ENCODE data around the gene KAT6B. TPM values are rescaled to one million over a fixed set of nuclear protein-coding genes. Genes with fewer than 3 reads are reported as not detected.
"Not testable (repeated sequence)": the region's sequence is repeated elsewhere in the genome, so short reads cannot be mapped to it uniquely, and the experiment has no call there.

Gene KAT6B
- total RNA-seq, 1 donor from 2014 or later = 24.6 TPM

DNA sequence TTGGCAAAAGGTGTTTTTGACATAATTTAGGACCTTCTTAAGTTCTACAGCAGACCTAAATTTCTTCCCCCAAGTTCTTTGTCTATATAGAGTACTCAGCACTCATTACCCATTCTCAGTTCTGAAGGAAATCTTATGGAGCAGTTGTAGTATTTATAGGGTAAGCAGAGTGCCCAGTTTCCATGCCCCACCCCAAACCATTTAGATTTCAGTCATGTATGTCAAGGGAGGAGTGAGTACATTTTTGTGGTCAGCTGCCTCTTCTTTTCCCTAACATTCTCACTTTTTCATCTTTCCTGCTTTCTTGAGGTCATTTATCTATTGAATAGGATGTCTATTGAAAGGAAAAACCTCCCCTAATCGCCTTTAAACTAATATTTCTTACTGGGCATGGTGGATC lies 83.3 kb downstream of the KAT6B start:
- Mint-ChIP-seq H3K9me3 (no peaks in the 10 kb centered on the region), H3K27me3 (ENCODE audit: insufficient read depth) (no peaks in the 10 kb centered on the region), H3K27ac (no peak overlapping the region), H3K4me1 (ENCODE audit: low read depth) (peaks cover 16% of the 10 kb centered on the region), H3K36me3 (ENCODE audit: low read depth) (peaks cover 2% of the 10 kb centered on the region), H3K4me3 (no peak overlapping the region)
- intact Hi-C loops (cut with micrococcal nuclease) = no loop called here
- no peak for DNase-seq (ENCODE audit: low spot score)

DNA sequence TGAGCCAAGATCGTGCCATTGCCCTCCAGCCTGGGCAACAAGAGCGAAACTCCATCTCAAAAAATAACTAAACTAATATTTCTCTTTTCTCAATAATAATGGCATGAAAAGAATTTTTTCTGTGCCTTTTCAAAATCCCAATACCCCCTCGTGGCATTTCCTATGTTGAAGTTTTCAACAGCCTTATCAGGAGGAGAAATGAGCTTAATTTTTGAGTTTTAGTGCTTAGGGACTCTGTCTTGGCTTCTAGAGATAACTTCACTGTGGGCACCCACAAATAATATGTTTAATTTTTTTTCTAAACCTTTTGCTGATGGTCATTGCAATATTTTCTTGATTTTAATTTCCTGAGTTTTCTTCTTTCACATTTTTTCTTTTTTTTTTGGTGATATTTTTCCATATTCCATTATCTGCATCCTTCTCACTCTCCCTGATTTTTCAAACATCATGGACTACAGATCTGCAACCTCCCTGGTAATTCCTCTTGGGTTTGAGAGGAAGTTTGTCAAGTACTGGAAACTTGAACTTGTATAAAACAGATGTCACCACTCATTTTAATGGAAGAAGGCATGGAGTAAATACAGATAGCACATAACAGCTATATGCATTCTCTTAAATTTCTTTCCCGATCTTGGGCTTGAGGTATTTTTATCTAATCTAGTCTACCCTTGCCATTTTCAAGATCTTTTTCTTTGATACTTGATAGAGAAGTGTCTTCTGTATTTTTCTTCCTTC lies 84.0 kb downstream of the KAT6B start:
- Mint-ChIP-seq H3K27ac (no peak overlapping the region), H3K36me3 (ENCODE audit: low read depth) (peaks cover 2% of the 10 kb centered on the region), H3K4me1 (ENCODE audit: low read depth) (peaks cover 20% of the 10 kb centered on the region), H3K9me3 (no peaks in the 10 kb centered on the region), H3K27me3 (ENCODE audit: insufficient read depth) (no peaks in the 10 kb centered on the region), H3K4me3 (no peak overlapping the region)
- intact Hi-C loops (cut with micrococcal nuclease) = no loop called here
- no peak for DNase-seq (ENCODE audit: low spot score)

DNA sequence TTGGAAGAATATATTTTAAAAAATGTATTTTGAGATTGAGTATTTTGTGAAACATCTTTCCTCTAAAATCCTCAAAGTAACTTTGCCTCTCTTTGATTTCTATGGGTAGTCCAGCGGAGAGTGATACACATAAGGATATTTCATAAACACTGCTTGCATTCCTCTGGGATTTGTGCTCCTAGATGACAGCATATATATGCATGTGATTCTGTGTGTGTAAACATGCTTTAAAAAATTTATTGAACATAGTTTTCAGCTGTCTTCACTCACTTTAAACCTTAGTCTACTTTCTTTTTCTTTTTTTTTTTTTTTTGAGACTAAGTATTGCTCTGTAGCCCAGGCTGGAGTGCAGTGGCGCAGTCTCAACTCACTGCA lies 84.6 kb downstream of the KAT6B start:
- Mint-ChIP-seq H3K27me3 (ENCODE audit: insufficient read depth) (no peaks in the 10 kb centered on the region), H3K4me3 (no peak overlapping the region), H3K27ac (no peak overlapping the region), H3K4me1 (ENCODE audit: low read depth) (peaks cover 22% of the 10 kb centered on the region), H3K9me3 (no peaks in the 10 kb centered on the region), H3K36me3 (ENCODE audit: low read depth) (peaks cover 2% of the 10 kb centered on the region)
- DNase-seq (ENCODE audit: low spot score) = no peak
- intact Hi-C loops (cut with micrococcal nuclease) = no loop called here

DNA sequence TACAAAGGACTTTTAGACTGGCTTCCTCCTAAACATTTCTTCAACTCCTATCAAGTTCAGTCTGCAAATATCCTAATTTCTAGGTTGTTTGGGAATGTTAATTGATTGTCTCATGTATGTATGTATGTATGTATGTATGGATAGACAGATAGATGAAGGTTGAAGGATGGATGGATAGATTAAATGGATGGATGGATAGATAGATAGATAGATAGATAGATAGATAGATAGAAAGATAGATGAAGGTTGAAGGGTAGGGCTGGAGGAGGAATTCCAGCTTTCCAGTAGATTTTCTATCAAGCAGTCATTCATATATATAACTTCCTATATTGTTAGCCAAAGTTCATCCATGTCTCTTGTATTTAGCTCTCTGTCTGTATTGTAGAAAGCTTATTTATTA lies 85.8 kb downstream of the KAT6B start:
- no peak for DNase-seq (ENCODE audit: low spot score)
- Mint-ChIP-seq H3K9me3 (no peaks in the 10 kb centered on the region), H3K36me3 (ENCODE audit: low read depth) (peaks cover 2% of the 10 kb centered on the region), H3K4me3 (no peak overlapping the region), H3K27me3 (ENCODE audit: insufficient read depth) (no peaks in the 10 kb centered on the region), H3K4me1 (ENCODE audit: low read depth) (peaks cover 22% of the 10 kb centered on the region), H3K27ac (no peak overlapping the region)
- intact Hi-C loops (cut with micrococcal nuclease) = no loop called here

DNA sequence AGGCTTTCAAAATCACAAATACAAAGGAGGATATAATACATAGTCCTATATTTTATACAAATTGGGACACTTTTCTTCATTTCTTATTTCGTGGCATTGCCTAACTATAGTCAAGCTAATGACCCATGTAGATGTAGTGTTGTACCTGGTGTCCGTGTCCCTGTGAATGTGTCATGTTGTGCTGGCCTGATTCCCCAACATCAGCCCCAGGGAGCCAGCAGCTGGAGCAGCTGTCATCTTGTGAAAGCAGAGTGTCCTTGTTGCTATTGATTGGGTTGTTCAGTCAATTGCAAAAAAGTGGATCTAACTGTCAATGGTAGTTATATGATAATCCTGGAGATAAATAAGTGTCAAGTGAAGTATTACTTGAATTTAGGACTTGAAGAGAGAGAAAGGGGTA lies 86.3 kb downstream of the KAT6B start:
- Mint-ChIP-seq H3K36me3 (ENCODE audit: low read depth) (peaks cover 2% of the 10 kb centered on the region), H3K27ac (no peak overlapping the region), H3K9me3 (no peaks in the 10 kb centered on the region), H3K27me3 (ENCODE audit: insufficient read depth) (no peaks in the 10 kb centered on the region), H3K4me1 (ENCODE audit: low read depth) (peaks cover 22% of the 10 kb centered on the region), H3K4me3 (no peak overlapping the region)
- DNase-seq (ENCODE audit: low spot score) = no peak
- intact Hi-C loops (cut with micrococcal nuclease) = no loop called here

DNA sequence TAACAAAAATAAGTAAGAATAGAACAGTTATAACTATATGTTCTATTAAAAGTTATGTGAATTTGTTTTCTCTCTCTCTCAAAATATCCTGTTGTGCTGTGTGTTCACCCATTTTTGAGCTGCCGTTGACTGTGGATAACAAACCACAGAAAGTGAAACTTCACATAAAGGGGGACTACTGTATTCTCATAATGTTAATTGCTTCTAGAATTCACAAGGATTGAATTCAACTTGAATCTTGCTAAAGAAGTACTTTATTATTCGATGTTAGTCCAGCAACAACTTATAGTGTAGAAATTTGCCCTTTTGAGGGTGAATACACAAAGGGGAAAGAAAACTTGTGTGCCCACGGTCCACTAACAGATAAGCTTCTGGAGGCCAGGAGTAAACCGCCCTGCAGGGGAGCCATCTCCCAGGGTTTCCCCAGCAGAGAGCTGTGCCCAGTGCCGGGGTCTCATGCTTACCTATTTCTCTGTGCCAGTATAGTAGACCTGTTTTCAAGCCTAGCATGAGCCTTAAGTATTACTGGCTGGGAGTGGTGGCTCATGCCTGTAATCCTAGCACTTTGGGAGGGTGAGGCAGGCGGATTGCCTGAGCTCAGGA lies 87.1 kb downstream of the KAT6B start:
- H3K4me1 Mint-ChIP-seq (ENCODE audit: low read depth) = peaks cover 22% of the 10 kb centered on the region

DNA sequence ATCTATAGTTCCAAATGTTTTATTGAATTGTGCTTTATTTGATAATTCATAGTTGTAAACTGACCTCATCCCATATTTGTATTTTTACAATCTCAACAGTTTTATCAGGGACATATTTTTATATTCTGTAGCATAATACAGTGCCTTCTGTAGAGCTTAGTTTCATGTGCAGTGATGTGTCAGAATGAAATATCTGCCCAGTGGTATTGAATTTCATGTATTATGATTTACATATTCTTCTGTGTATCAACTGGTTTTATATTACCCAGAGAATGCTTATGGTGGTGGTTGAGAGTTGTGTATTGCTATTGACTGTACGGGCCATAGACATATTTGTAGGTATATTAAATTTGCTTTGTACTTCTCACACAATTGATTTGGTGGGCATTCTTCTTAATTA lies 89.9 kb downstream of the KAT6B start:
- H3K27ac Mint-ChIP-seq = no peak overlapping the region
- peaks cover 12% of the 10 kb centered on the region for H3K9me3 Mint-ChIP-seq
- peaks cover 8% of the 10 kb centered on the region for H3K36me3 Mint-ChIP-seq (ENCODE audit: low read depth)
- intact Hi-C loops (cut with micrococcal nuclease) = no loop called here
- H3K4me1 Mint-ChIP-seq (ENCODE audit: low read depth) = peaks cover 18% of the 10 kb centered on the region
- no peak overlapping the region for H3K4me3 Mint-ChIP-seq
- no peaks in the 10 kb centered on the region for H3K27me3 Mint-ChIP-seq (ENCODE audit: insufficient read depth)
- DNase-seq (ENCODE audit: low spot score) = no peak

More for the DNA sequence above, 87.1 kb downstream of the KAT6B start:
- Mint-ChIP-seq H3K27me3 (ENCODE audit: insufficient read depth) (no peaks in the 10 kb centered on the region), H3K27ac (no peak overlapping the region), H3K36me3 (ENCODE audit: low read depth) (peaks cover 2% of the 10 kb centered on the region), H3K4me3 (no peak overlapping the region), H3K9me3 (no peaks in the 10 kb centered on the region)
- intact Hi-C loops (cut with micrococcal nuclease) = no loop called here
- DNase-seq (ENCODE audit: low spot score) = no peak

DNA sequence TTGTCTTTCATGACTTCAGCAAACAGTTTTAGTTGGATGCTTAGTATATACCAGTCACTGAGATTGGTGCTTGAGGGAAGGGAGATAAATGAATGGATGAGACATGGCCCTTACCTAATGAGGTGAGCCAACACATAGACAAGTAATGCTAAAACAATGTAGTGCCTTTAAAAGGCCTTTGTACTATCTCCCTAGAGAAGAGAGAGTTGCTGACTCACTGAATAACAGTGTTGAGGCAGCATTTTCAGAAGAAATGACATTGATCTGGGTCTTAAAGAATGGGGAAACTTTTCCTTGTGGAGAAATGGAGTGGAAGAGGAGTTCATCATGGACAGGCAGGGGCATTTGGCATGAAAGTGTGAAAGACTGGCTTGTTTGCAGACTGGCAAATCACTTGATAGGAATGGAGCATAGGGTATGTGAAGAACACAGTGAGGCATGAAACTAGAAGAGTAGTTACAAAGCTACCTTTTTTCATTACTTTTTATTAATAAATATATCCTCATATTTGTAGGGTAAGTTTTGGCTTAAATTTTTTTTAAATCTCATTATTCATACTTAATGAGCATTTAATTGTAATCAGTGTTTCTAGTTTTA lies 91.2 kb downstream of the KAT6B start:
- Mint-ChIP-seq H3K27me3 (ENCODE audit: insufficient read depth) (no peaks in the 10 kb centered on the region), H3K4me3 (no peak overlapping the region), H3K27ac (no peak overlapping the region), H3K36me3 (ENCODE audit: low read depth) (peaks cover 8% of the 10 kb centered on the region), H3K4me1 (ENCODE audit: low read depth) (peaks cover 18% of the 10 kb centered on the region), H3K9me3 (peaks cover 12% of the 10 kb centered on the region)
- DNase-seq (ENCODE audit: low spot score) = no peak
- intact Hi-C loops (cut with micrococcal nuclease) = no loop called here

DNA sequence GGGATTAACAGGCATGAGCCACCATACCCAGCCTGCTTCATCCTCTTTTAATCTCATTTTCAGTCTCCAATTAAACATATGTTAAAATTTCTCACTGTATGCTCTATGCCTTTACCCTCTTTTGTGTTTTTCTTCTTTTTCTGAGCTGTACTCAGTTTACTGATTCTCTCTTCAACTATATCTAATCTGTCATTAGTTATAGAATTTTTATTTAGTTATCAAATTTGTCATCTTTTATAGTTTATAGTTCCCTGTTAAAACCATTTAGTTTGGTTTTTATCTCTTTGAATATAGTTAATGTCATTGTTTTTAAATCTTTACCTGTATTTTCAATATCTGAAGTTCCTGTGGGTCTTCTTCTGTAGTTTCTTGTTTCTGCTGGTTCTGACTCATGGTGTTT lies 93.3 kb downstream of the KAT6B start:
- H3K36me3 Mint-ChIP-seq (ENCODE audit: low read depth) = peaks cover 8% of the 10 kb centered on the region
- peaks cover 21% of the 10 kb centered on the region for H3K4me1 Mint-ChIP-seq (ENCODE audit: low read depth)
- H3K9me3 Mint-ChIP-seq = peaks cover 12% of the 10 kb centered on the region
- DNase-seq (ENCODE audit: low spot score) = no peak
- no peaks in the 10 kb centered on the region for H3K27me3 Mint-ChIP-seq (ENCODE audit: insufficient read depth)
- H3K27ac Mint-ChIP-seq = no peak overlapping the region
- no peak overlapping the region for H3K4me3 Mint-ChIP-seq
- intact Hi-C loops (cut with micrococcal nuclease) = no loop called here

DNA sequence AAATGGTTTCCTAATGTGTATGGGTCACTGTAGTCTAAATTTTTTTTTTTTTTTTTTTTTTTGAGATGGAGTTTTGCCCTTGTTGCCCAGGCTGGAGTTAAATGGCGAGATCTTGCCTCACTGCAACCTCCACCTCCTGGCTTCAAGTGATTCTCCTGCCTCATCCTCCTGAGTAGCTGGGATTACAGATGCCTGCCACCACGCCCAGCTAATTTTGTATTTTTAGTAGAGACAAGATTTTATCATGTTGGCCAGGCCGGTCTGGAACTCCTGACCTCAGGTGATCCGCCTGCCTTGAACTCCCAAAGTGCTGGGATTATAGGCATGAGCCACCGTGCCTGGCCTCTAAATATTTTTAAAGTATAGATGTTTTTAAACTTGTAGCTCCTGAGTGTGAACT lies 94.7 kb downstream of the KAT6B start:
- H3K27ac Mint-ChIP-seq; H3K27me3 Mint-ChIP-seq (ENCODE audit: insufficient read depth); H3K36me3 Mint-ChIP-seq (ENCODE audit: low read depth); intact Hi-C loops (cut with micrococcal nuclease); DNase-seq (ENCODE audit: low spot score); H3K4me3 Mint-ChIP-seq: not testable (repeated sequence)
- peaks cover 14% of the 10 kb centered on the region for H3K4me1 Mint-ChIP-seq (ENCODE audit: low read depth)
- peaks cover 12% of the 10 kb centered on the region for H3K9me3 Mint-ChIP-seq

DNA sequence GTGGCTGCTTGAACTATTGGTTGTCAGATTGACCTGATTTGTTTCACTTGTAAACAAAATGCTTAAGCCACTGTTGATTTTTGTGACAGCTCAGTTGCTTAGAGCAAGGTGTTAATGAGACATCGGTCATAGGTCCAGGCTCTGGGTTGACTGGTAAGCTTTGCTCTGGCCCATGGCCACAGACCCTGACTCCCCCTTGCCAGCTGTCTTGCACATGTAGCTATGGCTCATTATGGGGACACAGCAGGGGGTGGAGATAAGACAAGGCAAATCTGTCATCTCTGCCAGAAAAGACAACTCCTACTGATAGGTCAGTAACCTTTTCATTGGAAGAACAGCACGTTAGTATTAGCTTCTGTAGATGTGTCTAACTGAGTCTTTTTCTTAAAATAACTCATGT lies 95.3 kb downstream of the KAT6B start:
- no peaks in the 10 kb centered on the region for H3K27me3 Mint-ChIP-seq (ENCODE audit: insufficient read depth)
- no peak overlapping the region for H3K4me3 Mint-ChIP-seq
- H3K36me3 Mint-ChIP-seq (ENCODE audit: low read depth) = peaks cover 8% of the 10 kb centered on the region
- H3K4me1 Mint-ChIP-seq (ENCODE audit: low read depth) = peaks cover 14% of the 10 kb centered on the region
- H3K27ac Mint-ChIP-seq = no peak overlapping the region
- H3K9me3 Mint-ChIP-seq = peaks cover 12% of the 10 kb centered on the region
- intact Hi-C loops (cut with micrococcal nuclease) = no loop called here
- DNase-seq (ENCODE audit: low spot score) = no peak

DNA sequence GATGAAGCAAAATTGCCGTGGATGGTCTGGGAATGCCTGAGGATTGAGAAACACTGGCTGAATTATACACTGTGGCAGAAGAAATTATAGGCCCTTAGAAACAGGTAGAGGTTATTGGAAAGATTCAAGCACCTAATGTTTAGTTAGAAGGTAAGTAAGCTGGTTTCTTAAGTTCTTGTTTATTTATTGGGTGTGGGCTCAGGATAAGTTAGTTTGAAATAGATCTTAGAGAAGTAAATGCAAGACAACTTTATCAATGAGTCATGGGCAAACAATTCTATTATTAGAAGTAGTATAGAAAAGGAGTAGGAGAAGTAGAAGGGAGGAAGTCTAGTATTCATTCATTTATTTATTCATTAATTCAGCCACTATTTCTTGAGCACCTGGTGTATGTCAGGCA lies 96.5 kb downstream of the KAT6B start:
- no peaks in the 10 kb centered on the region for H3K27me3 Mint-ChIP-seq (ENCODE audit: insufficient read depth)
- peaks cover 10% of the 10 kb centered on the region for H3K36me3 Mint-ChIP-seq (ENCODE audit: low read depth)
- intact Hi-C loops (cut with micrococcal nuclease) = no loop called here
- no peak overlapping the region for H3K27ac Mint-ChIP-seq
- H3K4me3 Mint-ChIP-seq = no peak overlapping the region
- H3K4me1 Mint-ChIP-seq (ENCODE audit: low read depth) = peaks cover 18% of the 10 kb centered on the region
- peaks cover 12% of the 10 kb centered on the region for H3K9me3 Mint-ChIP-seq
- no peak for DNase-seq (ENCODE audit: low spot score)

DNA sequence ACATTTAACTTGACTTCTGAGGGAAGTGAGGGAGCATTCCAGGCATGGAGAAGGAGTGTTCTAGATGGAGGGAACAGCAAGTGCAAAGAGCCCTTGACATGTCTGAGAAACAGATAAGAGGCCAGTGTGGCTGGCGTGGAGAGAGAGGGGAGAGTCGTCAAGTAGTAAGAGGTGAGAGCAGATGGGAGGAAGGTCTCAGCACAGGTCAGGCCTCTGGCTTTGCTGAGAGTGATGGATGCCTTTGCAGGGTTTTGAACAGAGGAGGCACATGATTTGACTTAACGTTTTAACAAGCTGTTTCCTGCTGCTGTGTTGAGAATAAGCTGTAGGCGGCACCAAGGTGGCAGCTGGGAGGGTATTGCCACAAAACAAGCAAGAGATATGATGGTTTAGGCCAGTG lies 97.2 kb downstream of the KAT6B start:
- intact Hi-C loops (cut with micrococcal nuclease) = no loop called here
- peaks cover 12% of the 10 kb centered on the region for H3K9me3 Mint-ChIP-seq
- H3K4me3 Mint-ChIP-seq = no peak overlapping the region
- H3K27me3 Mint-ChIP-seq (ENCODE audit: insufficient read depth) = no peaks in the 10 kb centered on the region
- peaks cover 18% of the 10 kb centered on the region for H3K4me1 Mint-ChIP-seq (ENCODE audit: low read depth)
- H3K27ac Mint-ChIP-seq = no peak overlapping the region
- H3K36me3 Mint-ChIP-seq (ENCODE audit: low read depth) = peaks cover 10% of the 10 kb centered on the region
- no peak for DNase-seq (ENCODE audit: low spot score)

Data from activated T-helper 1 cell treated with anti-CD3 and anti-CD28 coated beads, Interleukin-12 subunit alpha, Interleukin-12 subunit beta, Interleukin-2, Interleukin-4 antibody, amounts not matched to agents 30 ng/mL and 10 ng/mL and 1 ng/mL, durations not matched to agents 14 hours and 24 hours and 36 hours (primary cell).